GM12801 (cell line): Measurements from ENCODE around the gene AUTS2.

ENCODE experiments used
- TF ChIP-seq, protein P1 (sequence below): IDR thresholded peaks from one replicate; pipeline ENCODE4 v1.5.1; 2011; ENCODE audit warnings: control low read depth; ENCODE audit not compliant: insufficient read length; ENCODE audit errors: extremely low read depth

AUTS2 gene

DNA sequence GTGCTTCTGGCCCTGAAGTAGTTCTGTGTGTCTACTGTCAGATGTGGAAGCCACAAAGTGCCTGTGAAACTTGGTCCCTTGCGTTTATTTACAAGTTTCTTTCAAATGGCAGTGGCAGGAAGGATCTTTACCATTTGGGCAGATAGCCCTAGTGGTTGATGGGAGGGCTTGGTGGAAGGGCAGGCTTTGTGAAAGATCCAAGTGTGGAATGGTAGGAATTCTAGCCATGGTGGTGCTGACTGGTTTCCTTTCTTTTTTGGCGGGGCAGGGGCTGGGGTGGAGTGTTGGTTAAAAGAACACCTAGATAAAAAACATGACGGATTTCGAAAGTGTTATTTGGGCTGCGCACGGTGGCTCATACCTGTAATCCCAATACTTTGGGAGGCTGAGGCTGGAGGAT lies 27.0 kb downstream of the AUTS2 start:
- TF ChIP-seq, protein P1, sequence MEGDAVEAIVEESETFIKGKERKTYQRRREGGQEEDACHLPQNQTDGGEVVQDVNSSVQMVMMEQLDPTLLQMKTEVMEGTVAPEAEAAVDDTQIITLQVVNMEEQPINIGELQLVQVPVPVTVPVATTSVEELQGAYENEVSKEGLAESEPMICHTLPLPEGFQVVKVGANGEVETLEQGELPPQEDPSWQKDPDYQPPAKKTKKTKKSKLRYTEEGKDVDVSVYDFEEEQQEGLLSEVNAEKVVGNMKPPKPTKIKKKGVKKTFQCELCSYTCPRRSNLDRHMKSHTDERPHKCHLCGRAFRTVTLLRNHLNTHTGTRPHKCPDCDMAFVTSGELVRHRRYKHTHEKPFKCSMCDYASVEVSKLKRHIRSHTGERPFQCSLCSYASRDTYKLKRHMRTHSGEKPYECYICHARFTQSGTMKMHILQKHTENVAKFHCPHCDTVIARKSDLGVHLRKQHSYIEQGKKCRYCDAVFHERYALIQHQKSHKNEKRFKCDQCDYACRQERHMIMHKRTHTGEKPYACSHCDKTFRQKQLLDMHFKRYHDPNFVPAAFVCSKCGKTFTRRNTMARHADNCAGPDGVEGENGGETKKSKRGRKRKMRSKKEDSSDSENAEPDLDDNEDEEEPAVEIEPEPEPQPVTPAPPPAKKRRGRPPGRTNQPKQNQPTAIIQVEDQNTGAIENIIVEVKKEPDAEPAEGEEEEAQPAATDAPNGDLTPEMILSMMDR = no peak

DNA sequence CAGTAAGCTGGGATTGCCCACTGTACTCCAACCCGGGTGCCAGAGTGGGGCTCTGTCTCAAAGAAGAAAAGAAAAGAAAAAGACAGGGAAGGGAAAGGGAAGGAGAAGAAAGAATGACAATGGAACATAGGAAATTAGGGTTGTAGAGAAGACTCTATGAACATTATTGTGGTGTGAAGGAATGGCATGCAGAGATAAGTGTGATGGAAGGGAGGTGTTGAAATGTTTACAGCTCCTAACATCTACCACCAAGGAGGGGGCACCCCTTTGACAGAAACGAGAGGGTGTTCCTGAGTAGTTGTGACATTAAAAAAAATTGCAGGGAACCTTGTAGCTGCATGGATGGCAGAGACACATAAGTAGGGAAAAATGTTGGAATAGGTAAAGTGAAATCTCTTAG lies 27.5 kb downstream of the AUTS2 start:
- TF ChIP-seq, protein P1 = no peak

DNA sequence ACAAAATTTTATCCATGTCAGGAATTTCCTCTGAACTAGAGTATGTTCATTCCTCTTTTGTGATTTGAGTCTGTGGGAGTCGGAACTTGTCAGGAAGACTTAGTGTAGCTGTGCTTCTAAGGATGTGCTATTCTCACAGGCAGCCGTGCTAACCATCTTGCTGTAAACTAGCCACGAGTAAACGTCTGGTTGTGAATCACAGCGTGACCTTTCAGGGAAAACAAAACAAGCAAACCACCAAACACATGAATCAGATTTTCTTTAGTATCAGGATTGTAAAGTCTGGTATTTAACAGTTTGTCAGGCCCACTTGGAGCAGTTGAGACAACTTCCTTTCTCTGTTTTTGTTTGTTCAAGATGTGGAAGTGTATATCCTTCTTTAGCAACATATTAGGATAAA lies 32.0 kb downstream of the AUTS2 start:
- TF ChIP-seq, protein P1 = no peak

DNA sequence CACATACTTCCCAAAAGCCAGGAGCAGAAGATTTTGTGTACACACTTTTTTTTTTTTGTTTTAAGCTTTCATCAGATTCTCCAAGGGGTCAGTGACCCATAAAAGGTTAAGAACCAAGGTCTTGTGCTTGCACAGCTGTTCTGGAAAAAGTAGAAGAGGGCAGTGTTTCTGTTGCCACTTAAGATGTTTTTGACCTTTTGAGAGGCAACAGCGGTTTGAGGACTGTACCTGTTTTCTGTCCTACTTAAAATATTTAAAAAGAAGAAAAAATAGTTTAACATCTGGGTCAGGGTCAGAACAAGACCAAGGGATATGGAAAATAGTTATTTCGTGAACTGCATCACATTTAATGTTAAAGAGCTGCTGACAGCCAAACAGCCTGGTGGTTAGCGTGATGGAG lies 32.9 kb downstream of the AUTS2 start:
- TF ChIP-seq, protein P1 = no peak

DNA sequence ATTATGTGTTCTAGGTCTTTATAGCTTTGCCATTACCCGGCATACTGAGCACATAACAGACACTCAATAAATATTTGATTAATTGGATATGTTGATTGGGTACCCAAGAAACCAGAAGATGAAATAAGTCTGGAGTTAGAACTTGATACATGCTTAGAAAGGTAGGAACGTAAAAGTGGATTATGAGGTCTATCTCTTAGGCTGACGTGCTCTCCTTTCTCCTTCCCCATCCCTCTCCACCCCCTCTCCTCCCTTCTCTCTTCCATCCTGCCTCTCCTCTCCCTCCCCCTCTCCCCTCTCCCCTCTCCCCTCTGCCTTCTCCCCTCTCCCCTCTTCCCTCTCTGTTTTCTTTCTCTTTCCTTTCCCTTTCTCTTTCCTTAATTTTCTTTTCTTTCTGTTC lies 34.0 kb downstream of the AUTS2 start:
- TF ChIP-seq, protein P1 = no peak

DNA sequence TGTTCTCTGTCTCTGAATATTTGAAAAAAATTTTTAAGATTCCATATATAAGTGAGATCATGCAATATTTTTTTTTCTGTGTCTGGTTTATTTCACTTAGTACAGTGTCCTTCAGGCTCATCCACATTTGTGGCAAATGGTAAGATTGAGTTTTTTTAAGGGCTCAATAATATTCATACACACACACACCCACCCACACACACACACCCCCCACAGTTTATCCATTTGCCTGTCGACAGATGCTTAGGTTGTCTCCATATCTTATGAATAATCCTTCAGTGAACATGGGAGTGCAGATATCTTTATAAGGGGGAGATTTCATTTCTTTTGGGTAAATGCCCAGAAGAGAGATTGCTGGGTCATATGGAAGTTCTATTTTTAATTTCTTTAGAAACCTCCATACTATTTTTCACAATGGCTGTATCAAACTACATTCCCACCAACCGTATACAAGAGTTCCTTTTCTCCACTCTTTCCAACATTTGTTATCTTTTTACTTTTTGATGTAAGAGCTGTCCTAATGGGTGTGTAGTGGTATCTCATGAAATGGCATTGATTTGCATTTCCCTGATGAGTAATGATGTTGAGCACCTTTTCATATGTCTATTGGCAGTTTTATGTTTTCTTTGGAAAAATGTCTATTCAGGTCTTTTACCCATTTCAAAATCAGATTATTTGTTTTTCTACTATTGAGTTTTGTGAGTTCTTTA lies 35.0 kb downstream of the AUTS2 start:
- TF ChIP-seq, protein P1 = no peak

DNA sequence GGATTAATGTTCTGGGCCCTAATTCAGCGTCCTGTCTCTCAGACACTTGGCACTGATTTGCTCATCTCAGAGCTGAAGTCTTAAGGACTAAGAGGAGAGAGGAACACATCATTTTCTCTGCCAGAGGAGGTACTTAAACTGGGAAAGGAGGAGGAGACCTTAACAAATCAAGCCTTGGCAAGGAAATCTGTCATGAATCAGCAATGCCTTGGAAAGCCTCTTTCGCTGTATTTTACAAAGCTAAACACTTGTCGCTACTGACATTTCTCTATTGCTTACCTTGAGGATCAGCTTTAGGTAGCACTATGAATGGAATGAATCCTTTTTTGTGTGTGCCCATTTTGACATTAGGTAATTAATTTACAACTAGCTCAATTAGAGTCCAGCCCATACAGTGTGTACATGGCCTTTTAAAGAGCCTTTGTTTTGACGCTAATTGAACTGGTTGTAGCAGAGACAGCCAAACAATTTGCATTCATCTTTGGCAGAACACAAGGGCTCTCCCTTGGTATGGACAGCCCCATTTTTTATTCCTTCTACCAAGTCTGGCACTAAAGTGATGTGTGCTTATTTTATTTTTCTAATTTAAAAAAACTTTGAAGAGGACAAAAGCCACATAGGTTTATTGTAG lies 37.4 kb downstream of the AUTS2 start:
- TF ChIP-seq, protein P1 = no peak
